WI38 (cell line): ENCODE results near the gene MMP28.

Experiments used
- H3K4me3 ChIP-seq: 2 replicates; pipeline ENCODE4 v1.5.1; 2011; ENCODE audit warnings: low read depth, mild to moderate bottlenecking, control low read depth, low read length
- TF ChIP-seq, protein P1 (sequence below): IDR thresholded peaks from 2 replicates; pipeline ENCODE4 v1.5.1; 2012; ENCODE audit warnings: low read depth, mild to moderate bottlenecking, control low read depth, low read length

Gene MMP28

GRCh38 chr17:35734396-35734795, 61.0 kb downstream of the MMP28 start:
- TF ChIP-seq, protein P1, sequence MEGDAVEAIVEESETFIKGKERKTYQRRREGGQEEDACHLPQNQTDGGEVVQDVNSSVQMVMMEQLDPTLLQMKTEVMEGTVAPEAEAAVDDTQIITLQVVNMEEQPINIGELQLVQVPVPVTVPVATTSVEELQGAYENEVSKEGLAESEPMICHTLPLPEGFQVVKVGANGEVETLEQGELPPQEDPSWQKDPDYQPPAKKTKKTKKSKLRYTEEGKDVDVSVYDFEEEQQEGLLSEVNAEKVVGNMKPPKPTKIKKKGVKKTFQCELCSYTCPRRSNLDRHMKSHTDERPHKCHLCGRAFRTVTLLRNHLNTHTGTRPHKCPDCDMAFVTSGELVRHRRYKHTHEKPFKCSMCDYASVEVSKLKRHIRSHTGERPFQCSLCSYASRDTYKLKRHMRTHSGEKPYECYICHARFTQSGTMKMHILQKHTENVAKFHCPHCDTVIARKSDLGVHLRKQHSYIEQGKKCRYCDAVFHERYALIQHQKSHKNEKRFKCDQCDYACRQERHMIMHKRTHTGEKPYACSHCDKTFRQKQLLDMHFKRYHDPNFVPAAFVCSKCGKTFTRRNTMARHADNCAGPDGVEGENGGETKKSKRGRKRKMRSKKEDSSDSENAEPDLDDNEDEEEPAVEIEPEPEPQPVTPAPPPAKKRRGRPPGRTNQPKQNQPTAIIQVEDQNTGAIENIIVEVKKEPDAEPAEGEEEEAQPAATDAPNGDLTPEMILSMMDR, result no peak
- no peak overlapping the region for H3K4me3 ChIP-seq

DNA sequence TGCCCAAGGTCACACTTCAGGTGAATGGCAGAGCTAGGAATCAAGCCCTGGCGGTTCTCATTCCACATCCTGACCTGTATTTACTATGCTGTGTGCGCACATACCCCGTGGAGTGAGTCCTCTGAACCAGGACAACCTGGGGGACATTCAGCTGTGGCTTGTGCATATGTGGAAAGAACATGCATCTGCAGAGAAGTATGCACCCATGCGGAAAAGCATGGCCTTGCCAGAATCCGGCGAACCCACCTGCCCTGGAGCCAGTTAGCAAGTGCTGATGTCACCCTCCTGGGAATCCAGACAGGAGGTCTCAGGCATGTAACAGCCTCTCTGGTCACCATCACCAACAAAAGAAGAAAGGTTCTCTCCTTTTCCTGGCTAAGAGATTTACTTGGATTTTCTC, 62.1 kb downstream of the MMP28 start:
- H3K4me3 ChIP-seq, result no peak overlapping the region
- TF ChIP-seq, protein P1, result no peak

DNA sequence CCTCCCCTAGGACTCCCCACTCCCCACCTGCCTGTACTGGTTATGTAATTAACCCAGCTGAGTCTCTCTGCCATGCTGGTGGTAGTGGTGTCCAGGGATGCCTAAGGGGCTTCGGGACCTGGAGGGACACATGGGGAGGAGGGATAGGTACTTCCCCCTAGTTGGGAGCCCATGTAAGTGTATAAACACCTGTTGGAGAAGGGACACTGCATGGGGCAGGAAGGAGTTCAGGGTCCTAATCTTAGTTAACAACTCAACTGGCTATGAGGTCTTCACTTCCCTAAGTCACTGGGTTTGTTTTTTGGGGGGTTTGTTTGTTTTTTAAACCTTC, 62.7 kb downstream of the MMP28 start:
- no peak overlapping the region for H3K4me3 ChIP-seq

GRCh38 chr17:35731917-35732805, 63.3 kb downstream of the MMP28 start:
- TF ChIP-seq, protein P1, result no peak
- peak overlapping the region; percentile 58 for H3K4me3 ChIP-seq

More for the DNA sequence above, 62.7 kb downstream of the MMP28 start:
- TF ChIP-seq, protein P1, result no peak

GRCh38 chr17:35731239-35731916, 64.1 kb downstream of the MMP28 start, which contains the start of gene RASL10B:
Gene RASL10B (plus strand): TSS chr17:35731639. CDS start chr17:35735185, 3,546 bp downstream.
- H3K4me3 ChIP-seq, result peak within 1 kb of the TSS; percentile 58

GRCh38 chr17:35730400-35731005, 64.9 kb downstream of the MMP28 start:
- TF ChIP-seq, protein P1, result no peak
- no peak overlapping the region for H3K4me3 ChIP-seq

More at GRCh38 chr17:35731239-35731916, 64.1 kb downstream of the MMP28 start, which contains the start of gene RASL10B:
- TF ChIP-seq, protein P1, result no peak

GRCh38 chr17:35729405-35729833, 66.0 kb downstream of the MMP28 start:
- TF ChIP-seq, protein P1, result no peak
- no peak overlapping the region for H3K4me3 ChIP-seq
